Breast epithelium (tissue), 3 donors: ENCODE data around the gene FNDC3B.

Source experiments
- CTCF ChIP-seq, 3 donors: fragments of 450-650 bp; IDR thresholded peaks; one replicate each; pipeline ENCODE4 v1.5.1; 2016 to 2017; ENCODE audit warnings: antibody characterized with exemption in 3 of 3, mild to moderate bottlenecking in 3 of 3, moderate library complexity in 3 of 3
- POLR2A ChIP-seq: fragments of 450-650 bp; IDR thresholded peaks from one replicate; pipeline ENCODE4 v1.6.1; 2016; ENCODE audit warnings: antibody characterized with exemption, mild to moderate bottlenecking, moderate library complexity
- POLR2AphosphoS5 ChIP-seq, 3 donors: sonication (generic); formaldehyde crosslinking; IDR thresholded peaks; one replicate each; pipeline ENCODE4 v1.6.1; 2017; ENCODE audit warnings: antibody characterized with exemption in 3 of 3

- TF ChIP-seq CTCF (IDR thresholded peaks at IDR 0.05) (no peak), POLR2A (no peak), POLR2AphosphoS5 (IDR thresholded peaks at IDR 0.05) (no peak)
Measured at GRCh38 chr3:172070802-172071201, 31.4 kb downstream of the FNDC3B start.
